IPS DF 4.7 (cell line): Measurements from ENCODE around the gene LUC7L.
"Not testable (repeated sequence)": the region's sequence is repeated elsewhere in the genome, so short reads cannot be mapped to it uniquely, and the experiment has no call there.

ENCODE experiments used
- DNase-seq: peaks from one replicate; pipeline ENCODE4 v3.0.0-alpha.2; 2013; ENCODE audit warnings: low spot score; ENCODE audit errors: extremely low read depth

Gene LUC7L, protein sequence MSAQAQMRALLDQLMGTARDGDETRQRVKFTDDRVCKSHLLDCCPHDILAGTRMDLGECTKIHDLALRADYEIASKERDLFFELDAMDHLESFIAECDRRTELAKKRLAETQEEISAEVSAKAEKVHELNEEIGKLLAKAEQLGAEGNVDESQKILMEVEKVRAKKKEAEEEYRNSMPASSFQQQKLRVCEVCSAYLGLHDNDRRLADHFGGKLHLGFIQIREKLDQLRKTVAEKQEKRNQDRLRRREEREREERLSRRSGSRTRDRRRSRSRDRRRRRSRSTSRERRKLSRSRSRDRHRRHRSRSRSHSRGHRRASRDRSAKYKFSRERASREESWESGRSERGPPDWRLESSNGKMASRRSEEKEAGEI

DNA sequence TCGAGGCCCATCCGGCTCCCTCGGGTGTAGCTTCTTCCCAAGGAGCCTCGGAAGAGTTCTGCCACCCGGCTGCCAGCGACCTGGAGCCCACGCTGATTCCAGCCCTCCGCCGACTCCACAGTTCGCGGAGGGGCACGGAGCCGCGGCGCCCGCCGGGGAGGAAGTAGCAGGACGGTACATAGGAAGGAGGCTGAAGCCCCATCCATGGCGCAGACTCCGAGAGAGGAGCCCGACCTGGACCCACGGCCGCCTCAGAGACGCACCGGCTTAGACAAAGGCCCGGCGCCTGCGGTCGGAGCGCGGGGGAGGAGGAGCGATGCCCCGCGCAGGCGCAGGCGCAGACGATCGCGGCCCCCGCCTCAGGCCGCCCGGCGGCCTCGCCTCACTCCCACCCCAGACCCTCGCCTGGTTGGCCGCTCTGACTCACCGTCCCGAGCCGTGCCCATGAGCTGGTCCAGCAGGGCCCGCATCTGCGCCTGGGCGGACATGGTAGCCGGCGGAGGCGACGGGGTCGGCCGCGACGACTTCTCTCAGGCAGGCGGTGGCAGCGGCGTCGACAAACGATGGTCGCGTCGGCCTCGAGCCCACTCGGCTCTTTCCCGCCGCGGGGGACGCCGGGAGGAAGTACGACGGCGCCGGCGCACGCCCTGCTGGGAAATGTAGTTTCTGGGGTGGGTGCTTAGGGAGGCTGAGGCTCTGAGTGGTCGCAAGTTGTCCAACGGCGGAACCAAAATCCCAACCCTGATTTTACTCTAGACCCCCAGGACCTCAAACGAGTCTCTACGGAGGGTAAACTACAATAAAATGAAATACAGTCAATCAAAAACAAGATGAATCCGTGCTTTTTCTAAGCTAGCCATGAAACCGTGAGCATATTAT lies at the start of gene LUC7L:
Gene LUC7L, minus strand, starts transcription at position 598 of the 879 bp plus-strand sequence. Its CDS starts 110 bp downstream, at position 488.
- peak; percentile 68 for DNase-seq

DNA sequence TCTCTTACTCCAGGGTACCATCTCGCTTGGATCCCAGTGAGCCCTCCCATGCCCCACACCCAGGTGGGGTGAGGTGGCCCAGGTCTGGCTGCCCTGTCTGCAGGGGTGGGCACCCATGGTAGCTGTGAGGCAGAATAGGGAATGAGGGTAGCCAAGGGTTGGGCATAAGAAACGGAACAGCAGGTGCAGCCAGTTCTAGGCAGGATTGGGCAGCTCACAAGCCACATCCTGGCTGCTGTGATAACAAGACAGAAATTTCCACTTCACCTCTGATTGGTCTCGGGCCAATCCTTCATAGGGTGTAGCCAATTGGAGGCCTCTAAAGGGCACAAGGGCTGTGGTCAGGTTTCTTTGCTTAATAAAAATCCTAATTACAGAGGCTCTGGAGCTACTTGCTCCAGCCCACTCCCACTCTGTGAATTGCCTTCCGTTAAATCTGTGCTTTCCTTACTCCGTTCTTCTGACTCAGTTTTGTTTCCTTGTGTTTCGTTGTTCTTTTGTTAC lies 49.7 kb upstream of the LUC7L start:
- DNase-seq: no peak

DNA sequence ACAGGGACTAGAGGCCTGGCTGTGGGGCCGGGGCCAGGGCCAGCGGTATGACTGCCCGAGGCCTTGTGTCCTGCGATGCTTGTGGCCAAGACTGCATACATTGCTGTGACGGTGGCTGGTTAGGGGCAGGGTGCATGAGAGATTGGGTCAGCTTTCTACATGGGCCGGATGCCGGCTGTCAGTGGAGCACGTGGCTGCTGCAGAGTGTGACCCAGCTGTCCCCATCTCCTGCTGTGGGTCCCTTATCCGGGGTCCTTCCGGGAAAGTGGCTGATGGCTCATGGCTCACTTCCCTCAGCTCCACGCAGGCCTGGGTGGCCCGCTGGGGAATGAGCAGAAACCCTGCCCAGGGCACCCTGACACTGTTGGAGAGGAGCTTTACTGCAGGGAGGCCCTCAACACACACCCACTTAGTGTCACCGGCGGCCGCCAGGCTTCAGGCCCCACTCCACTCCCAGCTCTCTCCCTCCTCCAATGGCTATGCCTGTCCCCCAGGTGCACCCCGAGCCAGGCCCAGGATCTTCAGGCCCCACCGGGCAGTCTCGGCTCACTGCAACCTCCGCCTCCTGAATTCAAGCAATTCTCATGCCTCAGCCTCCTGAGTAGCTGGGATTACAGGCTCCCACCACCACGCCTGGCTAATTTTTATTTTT lies 47.3 kb upstream of the LUC7L start:
- no peak for DNase-seq

GRCh38 chr16:275786-276232 lies 46.6 kb upstream of the LUC7L start, which contains the start of gene RGS11:
Gene RGS11, minus strand, starts transcription at chr16:275944. Its CDS starts 33 bp downstream, at chr16:275911.
- no peak for DNase-seq

DNA sequence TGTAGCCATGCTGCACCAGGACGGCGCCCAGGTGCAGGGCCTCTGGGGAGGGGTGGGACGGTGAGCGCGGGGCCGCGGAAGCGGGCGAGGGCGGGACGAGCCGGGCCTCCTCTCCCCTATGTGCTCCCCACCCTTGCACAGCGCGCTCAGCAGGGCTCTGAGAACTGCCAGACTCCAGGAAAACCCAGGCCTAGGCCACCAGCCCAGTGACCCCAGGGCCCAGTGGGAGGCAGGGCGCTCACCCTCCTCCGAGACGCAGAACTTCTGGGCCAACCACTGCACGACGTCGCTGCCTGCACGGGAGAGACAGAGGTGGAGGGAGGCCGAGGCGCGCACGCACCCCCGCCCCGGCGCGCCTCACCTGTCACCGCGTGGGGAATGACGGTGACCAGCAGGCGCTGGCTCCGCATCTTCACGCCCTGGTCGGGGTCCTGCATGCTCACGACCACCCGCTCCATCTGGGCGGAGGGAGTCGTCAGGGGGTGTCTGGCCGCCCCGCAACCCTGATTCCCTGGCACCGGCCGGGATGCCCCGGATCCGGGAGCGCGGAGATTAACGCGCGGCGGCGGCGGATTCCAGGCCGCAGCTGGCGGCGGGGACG lies 45.9 kb upstream of the LUC7L start:
- DNase-seq: no peak

DNA sequence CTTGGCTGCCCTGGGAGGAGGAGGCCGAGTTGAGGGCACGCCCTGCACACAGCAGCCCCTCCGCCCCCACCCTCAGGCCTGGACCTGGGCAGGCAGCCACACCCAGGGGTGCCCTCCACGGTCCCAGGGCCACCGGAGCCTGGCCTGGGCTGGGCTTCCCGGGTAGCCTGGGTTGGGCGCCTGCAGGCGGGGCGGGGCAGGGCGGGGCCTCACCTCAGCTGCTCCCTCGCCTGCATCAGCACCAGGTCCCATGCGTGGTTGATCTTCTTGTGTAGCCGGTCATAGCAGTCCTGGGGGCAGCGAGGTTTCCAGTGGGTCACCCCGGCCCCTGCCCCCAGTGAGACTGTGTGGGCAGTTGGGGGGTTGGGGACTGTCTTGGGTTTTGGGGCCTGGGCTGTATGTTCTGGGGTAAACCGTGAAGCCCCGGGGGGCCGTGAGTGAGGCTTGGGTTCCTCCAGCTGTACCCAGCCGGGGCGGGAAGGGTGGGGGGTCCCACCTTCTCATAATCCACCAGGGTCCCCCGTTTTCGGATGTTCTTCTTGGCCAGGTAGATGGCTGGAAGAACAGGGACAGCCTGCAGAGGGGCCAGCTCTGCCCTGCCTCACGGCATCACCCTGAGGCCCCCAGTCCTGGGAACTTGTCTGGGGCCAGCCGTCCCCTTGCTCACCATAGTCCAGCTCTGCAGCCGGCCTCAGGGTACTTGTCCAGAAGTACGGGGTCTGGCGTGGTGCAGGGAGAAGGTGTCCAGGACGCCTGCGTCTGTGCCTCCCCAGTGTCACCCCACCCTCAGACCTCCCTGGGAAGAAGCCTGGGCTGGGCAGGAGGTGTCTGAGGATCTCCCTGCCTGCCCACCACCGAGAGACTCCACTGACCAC lies 44.5 kb upstream of the LUC7L start:
- DNase-seq: no peak

DNA sequence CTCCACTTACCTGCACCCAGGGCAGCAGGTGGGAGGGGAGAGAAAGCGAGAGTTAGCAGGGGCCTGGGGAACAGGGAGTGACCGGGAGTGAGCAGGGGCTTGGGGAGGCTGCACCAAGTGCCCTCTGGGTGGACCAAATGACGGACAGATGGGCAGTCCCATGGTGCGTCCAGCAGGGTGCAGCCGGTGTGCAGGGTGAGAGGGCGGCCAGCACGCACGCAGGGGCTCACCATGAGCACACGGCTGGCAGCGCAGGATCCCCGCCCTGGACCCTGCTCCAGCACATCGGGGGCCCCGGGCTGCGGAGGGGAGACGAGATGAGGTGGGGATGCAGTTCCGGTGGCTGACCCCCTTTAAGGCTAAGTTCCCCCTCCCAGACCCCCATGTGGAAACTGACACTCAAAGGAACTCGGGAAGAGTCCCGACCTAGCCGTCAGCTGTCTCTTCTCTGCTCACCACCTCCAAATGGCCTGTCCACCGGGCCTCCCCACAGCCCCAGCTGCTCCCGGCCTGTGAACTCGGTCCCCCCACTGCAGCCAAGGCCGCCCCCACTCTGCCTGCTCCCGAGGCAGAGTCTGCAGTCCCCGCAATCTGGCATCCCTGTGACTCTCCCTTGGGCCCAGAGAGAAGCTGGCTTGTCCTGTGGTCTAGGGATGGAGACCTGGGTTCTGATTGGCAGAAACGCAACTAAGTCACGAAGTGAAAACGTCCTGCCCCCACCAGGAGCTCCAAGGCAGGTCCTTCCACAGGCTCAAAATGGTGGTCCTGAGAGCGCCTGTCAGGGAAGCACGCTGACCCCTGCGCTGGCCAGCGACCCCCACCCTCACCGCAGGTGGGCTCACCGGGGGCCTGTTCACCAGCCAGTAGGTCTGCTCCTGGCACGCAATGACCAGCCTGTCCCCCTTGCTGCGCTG lies 43.6 kb upstream of the LUC7L start:
- no peak for DNase-seq

DNA sequence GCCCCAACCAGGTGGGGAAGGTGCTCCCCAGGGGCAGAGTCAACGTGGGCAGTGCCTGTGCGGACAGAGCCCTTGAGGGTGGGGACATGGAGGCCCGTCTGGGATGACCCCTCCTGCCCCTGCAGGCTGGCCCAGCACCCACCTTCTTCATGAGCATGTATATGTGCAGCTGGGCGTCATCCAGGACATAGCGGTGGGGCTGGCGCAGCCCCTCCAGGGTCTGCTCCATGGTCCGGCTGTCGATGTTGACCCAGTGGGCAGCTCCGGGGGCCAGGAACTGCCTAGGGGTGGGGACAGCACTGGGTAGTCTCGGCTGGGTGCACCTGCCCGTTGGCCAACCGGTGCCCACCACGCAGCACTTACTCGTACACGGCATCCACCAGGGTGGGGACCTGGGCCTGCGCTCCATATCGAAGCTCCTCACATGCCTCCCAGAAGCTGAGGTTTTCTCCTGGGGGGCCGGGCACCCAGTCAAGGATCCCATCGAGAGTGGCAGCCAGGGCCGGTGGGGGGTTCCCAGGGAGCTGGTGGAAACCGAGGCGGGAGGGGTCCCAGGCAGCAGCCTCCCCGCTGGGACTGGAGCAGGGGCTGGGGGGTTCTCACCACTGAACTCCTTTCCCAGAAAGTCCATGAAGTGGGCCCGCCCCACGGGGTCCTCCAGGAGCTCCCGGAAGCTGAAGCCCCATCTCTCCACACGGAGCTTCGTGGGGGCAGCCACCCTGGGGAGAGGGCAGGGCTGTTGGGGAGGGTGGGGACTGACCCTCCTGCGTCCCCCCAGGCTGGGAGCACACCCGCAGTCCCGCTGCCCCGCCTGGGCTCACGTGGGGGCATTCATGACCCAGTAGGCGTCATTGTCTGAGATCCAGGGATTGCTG lies 41.4 kb upstream of the LUC7L start:
- no peak for DNase-seq

GRCh38 chr16:269061-269796 lies 40.0 kb upstream of the LUC7L start:
- DNase-seq: no peak

GRCh38 chr16:268141-269053 lies 39.1 kb upstream of the LUC7L start:
- DNase-seq: no peak

- DNase-seq: not testable (repeated sequence)
These were observed 38.3 kb upstream of the LUC7L start for GRCh38 chr16:267562-267961.

- no peak for DNase-seq
These were observed 37.3 kb upstream of the LUC7L start for GRCh38 chr16:266258-267164.

DNA sequence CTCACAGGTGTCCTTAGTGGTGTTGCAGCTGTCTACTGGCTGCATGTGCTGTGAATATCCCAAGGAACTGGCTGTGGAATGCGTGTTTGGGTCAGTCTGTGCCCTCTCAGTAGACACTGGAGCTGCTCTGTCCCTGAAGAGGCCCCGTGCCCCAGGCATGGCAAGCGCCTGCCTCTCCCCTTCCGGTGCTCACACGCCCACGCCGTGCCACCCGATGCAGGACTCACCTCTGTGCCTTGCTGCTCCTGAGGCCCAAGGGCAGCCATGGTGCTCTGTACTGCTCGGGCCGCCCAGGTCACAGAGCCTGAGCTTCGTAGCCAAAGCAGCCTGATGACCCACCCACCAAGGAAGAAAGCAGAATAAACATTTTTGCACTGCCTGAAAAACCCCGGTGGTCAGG lies 36.5 kb upstream of the LUC7L start:
- DNase-seq: no peak

DNA sequence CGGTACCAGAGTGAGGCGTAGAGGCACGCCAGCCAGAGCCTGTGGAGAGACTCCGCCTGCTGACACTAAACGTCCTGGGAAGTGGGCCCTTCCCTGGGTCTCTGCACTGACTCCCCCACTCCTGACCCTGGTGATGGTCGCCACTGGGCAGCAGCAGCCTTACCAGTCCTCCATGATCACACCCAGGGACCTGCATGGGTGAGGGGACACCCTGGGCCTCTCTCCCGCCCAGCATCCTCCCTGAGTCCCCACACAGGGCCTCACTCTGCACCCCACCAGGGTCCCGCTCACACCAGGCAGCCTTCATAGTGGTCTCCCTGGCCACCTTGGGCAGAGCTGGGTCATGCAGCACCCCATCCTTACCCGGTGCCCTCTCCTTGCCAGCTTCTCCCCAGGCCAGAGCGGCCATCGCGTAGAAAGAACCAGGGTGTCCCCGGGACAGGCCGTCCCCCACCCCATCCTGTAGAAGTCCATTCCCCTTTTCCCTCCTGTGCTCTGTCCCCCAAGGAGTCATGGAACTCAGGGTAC lies 35.8 kb upstream of the LUC7L start:
- DNase-seq: no peak

- DNase-seq: no peak
These were observed 35.2 kb upstream of the LUC7L start for GRCh38 chr16:264440-264951.
